Measurements from ENCODE around the gene DPYSL5. TPM values are rescaled to one million over a fixed set of nuclear protein-coding genes. Genes with fewer than 3 reads are reported as not detected.

The DPYSL5 gene
- total RNA-seq, 2 experiments from 2014 or later = not detected

DNA sequence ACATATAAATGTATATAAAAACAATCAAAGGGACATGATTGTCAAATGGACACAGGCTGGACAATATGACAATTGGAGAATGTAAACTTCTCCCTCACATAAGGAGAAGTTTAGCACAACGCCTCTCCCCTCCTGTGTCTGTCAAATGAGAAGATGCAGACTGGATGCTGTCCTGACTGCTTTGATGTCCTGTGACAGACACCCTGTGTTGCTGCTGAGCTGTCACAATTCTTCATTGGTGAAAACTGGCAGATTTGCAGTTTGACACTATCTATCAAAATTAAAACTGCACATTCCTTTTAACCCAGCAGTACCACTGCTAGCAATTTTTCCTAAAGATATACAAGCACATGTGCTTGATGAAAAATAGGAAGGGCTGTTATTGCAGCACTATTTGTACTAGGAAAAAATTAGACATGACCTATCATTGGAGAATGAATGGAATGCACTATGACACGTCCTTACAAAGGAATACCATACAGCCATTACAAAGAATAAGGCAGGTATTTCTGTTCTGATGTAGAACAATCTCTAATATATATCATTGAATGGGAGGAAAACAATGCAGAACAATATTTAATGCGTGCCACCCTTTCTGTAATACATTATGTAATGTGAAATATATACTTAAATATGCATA is 12.4 kb downstream of the DPYSL5 start:
- Histone ChIP-seq H3K4me1 (ENCODE audit: insufficient read depth, low read length) (no peaks in the 10 kb centered on the region), H3K27me3 (ENCODE audit: control insufficient read depth in 1 of 2, insufficient read depth in 2 of 2, low read length in 2 of 2) (peaks cover 8 to 24% of the 10 kb centered on the region in 2 experiments), H3K36me3 (ENCODE audit: insufficient read depth, low read length) (no peaks in the 10 kb centered on the region), H3K4me3 (ENCODE audit: low read length) (no peak overlapping the region), H3K27ac (ENCODE audit: low read depth in 1 of 2, low read length in 2 of 2) (no peak overlapping the region), H3K9me3 (ENCODE audit: control insufficient read depth in 1 of 2, insufficient read depth in 1 of 2, low read length in 2 of 2) (no peaks in the 10 kb centered on the region)
- no peak overlapping the region for H3K27ac Mint-ChIP-seq
- no peak overlapping the region for H3K4me3 Mint-ChIP-seq
- H3K4me1 Mint-ChIP-seq (ENCODE audit: low read depth) = no peaks in the 10 kb centered on the region
- intact Hi-C loops (cut with DNase I, micrococcal nuclease) = no loop called here
- peaks cover 59% of the 10 kb centered on the region for H3K27me3 Mint-ChIP-seq
- ChIA-PET CTCF (interaction anchor here (2.3 kb wide), 1 partner anchor 14 kb away, joined by 10 read pairs; no protein-coding TSS in a partner anchor), POLR2A (no interaction called here)
- TF ChIP-seq, protein P1, sequence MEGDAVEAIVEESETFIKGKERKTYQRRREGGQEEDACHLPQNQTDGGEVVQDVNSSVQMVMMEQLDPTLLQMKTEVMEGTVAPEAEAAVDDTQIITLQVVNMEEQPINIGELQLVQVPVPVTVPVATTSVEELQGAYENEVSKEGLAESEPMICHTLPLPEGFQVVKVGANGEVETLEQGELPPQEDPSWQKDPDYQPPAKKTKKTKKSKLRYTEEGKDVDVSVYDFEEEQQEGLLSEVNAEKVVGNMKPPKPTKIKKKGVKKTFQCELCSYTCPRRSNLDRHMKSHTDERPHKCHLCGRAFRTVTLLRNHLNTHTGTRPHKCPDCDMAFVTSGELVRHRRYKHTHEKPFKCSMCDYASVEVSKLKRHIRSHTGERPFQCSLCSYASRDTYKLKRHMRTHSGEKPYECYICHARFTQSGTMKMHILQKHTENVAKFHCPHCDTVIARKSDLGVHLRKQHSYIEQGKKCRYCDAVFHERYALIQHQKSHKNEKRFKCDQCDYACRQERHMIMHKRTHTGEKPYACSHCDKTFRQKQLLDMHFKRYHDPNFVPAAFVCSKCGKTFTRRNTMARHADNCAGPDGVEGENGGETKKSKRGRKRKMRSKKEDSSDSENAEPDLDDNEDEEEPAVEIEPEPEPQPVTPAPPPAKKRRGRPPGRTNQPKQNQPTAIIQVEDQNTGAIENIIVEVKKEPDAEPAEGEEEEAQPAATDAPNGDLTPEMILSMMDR (IDR thresholded peaks at IDR 0.05) = no peak
- DNase-seq = no peak
- ATAC-seq (ENCODE audit: poor library complexity) = no peak
- no peaks in the 10 kb centered on the region for H3K9me3 Mint-ChIP-seq
- H3K36me3 Mint-ChIP-seq (ENCODE audit: low read depth) = no peaks in the 10 kb centered on the region

- no peak for DNase-seq
- no peaks in the 10 kb centered on the region for H3K9me3 Mint-ChIP-seq
- Histone ChIP-seq H3K9me3 (ENCODE audit: control insufficient read depth in 1 of 2, insufficient read depth in 1 of 2, low read length in 2 of 2) (no peaks in the 10 kb centered on the region), H3K4me1 (ENCODE audit: insufficient read depth, low read length) (no peaks in the 10 kb centered on the region), H3K27ac (ENCODE audit: low read depth in 1 of 2, low read length in 2 of 2) (no peak overlapping the region), H3K4me3 (ENCODE audit: low read length) (no peak overlapping the region), H3K27me3 (ENCODE audit: control insufficient read depth in 1 of 2, insufficient read depth in 2 of 2, low read length in 2 of 2) (peaks cover 8 to 24% of the 10 kb centered on the region in 2 experiments), H3K36me3 (ENCODE audit: insufficient read depth, low read length) (no peaks in the 10 kb centered on the region)
- peaks cover 46% of the 10 kb centered on the region for H3K27me3 Mint-ChIP-seq
- H3K4me3 Mint-ChIP-seq = no peak overlapping the region
- H3K4me1 Mint-ChIP-seq (ENCODE audit: low read depth) = no peaks in the 10 kb centered on the region
- H3K36me3 Mint-ChIP-seq (ENCODE audit: low read depth) = no peaks in the 10 kb centered on the region
- H3K27ac Mint-ChIP-seq = no peak overlapping the region
- ChIA-PET CTCF (interaction anchor here (1.2 kb wide), 1 partner anchor 16 kb away, joined by 3 read pairs; no protein-coding TSS in a partner anchor), POLR2A (no interaction called here)
- no peak for ATAC-seq (ENCODE audit: poor library complexity)
- TF ChIP-seq, protein P1 (IDR thresholded peaks at IDR 0.05) = no peak
- intact Hi-C loops (cut with DNase I, micrococcal nuclease) = no loop called here
These were observed 13.8 kb downstream of the DPYSL5 start for GRCh38 chr2:26861610-26862224.

DNA sequence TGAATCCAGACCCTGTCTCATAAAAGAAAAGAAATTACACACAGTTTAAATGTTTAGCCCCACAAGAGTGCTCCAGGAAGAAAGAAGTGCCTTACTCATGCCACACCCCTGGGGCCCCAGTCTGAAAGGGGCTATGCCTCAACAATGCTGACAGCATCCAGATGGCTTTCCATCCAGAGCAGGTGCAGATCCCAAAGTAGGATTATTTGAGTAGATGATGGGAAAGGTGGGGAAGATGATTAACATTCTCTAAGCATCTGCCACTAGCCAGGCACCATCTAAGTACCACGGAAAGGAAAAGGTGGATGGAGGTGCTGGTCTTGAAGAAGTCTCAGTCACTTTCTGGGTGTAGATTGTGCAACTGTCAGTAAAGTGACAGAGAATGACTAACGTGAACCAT is 16.3 kb downstream of the DPYSL5 start:
- no peaks in the 10 kb centered on the region for H3K36me3 ChIP-seq (ENCODE audit: insufficient read depth, low read length)

More for the DNA sequence above, 16.3 kb downstream of the DPYSL5 start:
- ChIA-PET POLR2A (no interaction called here), CTCF (no interaction called here)
- Histone ChIP-seq H3K9me3 (ENCODE audit: control insufficient read depth in 1 of 2, insufficient read depth in 1 of 2, low read length in 2 of 2) (no peaks in the 10 kb centered on the region), H3K27ac (ENCODE audit: low read depth in 1 of 2, low read length in 2 of 2) (no peak overlapping the region), H3K4me3 (ENCODE audit: low read length) (no peak overlapping the region), H3K4me1 (ENCODE audit: insufficient read depth, low read length) (no peaks in the 10 kb centered on the region), H3K27me3 (ENCODE audit: control insufficient read depth in 1 of 2, insufficient read depth in 2 of 2, low read length in 2 of 2) (peaks cover 5 to 24% of the 10 kb centered on the region in 2 experiments)
- H3K9me3 Mint-ChIP-seq = no peaks in the 10 kb centered on the region
- no peak overlapping the region for H3K4me3 Mint-ChIP-seq
- TF ChIP-seq, protein P1 (IDR thresholded peaks at IDR 0.05) = no peak
- peaks cover 50% of the 10 kb centered on the region for H3K27me3 Mint-ChIP-seq
- intact Hi-C loops (cut with DNase I, micrococcal nuclease) = no loop called here
- H3K27ac Mint-ChIP-seq = no peak overlapping the region
- ATAC-seq (ENCODE audit: poor library complexity) (no peak), DNase-seq (no peak)
- no peaks in the 10 kb centered on the region for H3K36me3 Mint-ChIP-seq (ENCODE audit: low read depth)
- H3K4me1 Mint-ChIP-seq (ENCODE audit: low read depth) = no peaks in the 10 kb centered on the region
